ENCODE measurements around the gene ASTN2. TPM values are rescaled to one million over a fixed set of nuclear protein-coding genes. Genes with fewer than 3 reads are reported as not detected.

ASTN2 gene
- total and polyA plus RNA-seq, 7 donors, result 0.60 to 7.5 (median 2.2) TPM

DNA sequence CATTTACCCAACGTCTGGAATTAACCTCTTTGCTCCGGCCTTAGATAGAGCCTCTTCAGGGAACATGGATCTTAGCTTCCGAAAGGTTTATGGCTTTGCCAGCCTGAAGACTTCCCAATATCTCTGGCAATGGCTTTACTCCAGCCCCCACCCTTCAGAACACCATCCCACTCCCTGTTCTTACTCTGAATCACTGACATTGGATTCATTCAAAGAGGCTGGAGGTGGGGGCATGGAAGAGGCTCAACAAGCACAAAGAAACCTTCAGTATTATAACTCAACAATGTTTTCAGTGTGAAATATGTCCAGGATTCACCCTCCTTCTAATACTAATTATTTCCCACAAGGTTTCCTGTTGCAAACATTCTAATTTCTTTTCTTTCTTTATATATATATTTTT lies 91.5 kb downstream of the ASTN2 start:
- Histone ChIP-seq H3K9me3 (no peaks in the 10 kb centered on the region), H3K27ac (no peak overlapping the region), H3K4me3 (no peak overlapping the region), H3K27me3 (no peaks in the 10 kb centered on the region), H3K36me3 (no peaks in the 10 kb centered on the region), H3K4me1 (no peaks in the 10 kb centered on the region)
- TF ChIP-seq EP300 (IDR thresholded peaks at IDR 0.05) (no peak), POLR2A (IDR thresholded peaks at IDR 0.05) (no peak), POLR2AphosphoS5 (IDR thresholded peaks at IDR 0.05) (no peak)
- TF ChIP-seq, protein P1, sequence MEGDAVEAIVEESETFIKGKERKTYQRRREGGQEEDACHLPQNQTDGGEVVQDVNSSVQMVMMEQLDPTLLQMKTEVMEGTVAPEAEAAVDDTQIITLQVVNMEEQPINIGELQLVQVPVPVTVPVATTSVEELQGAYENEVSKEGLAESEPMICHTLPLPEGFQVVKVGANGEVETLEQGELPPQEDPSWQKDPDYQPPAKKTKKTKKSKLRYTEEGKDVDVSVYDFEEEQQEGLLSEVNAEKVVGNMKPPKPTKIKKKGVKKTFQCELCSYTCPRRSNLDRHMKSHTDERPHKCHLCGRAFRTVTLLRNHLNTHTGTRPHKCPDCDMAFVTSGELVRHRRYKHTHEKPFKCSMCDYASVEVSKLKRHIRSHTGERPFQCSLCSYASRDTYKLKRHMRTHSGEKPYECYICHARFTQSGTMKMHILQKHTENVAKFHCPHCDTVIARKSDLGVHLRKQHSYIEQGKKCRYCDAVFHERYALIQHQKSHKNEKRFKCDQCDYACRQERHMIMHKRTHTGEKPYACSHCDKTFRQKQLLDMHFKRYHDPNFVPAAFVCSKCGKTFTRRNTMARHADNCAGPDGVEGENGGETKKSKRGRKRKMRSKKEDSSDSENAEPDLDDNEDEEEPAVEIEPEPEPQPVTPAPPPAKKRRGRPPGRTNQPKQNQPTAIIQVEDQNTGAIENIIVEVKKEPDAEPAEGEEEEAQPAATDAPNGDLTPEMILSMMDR (IDR thresholded peaks at IDR 0.05), result no peak
- WGBS, 2 donors, result 32 to 33% methylated on average over 3 of the region's 3 CpGs
- no peak for DNase-seq
- intact Hi-C loops (cut with DNase I), result no loop called here

DNA sequence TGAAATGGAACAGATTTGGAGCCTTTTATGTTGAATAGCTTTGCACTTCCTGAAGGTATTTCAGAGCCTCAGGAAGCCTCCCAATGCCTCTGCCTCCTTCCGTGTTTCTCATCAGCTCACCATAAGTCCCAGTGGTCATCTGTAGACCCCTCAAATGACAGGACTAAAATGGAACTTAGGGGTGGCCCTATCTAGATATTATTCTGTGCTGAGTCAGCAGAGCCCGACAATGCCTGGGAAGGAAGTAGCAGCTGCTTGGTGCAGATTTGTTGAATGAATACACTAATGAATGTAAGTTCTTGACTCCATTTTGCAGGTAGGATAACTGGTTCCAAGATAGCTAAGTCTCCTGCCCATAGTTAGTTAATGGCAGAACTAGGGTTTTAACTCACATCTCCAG lies 97.7 kb downstream of the ASTN2 start:
- Histone ChIP-seq H3K27me3 (no peaks in the 10 kb centered on the region), H3K4me1 (no peaks in the 10 kb centered on the region), H3K27ac (no peak overlapping the region), H3K36me3 (no peaks in the 10 kb centered on the region), H3K4me3 (no peak overlapping the region), H3K9me3 (no peaks in the 10 kb centered on the region)
- 55 to 72% methylated on average over 2 of the region's 2 CpGs for WGBS, 2 donors
- intact Hi-C loops (cut with DNase I), result no loop called here
- TF ChIP-seq EP300 (IDR thresholded peaks at IDR 0.05) (no peak), POLR2AphosphoS5 (IDR thresholded peaks at IDR 0.05) (no peak), POLR2A (IDR thresholded peaks at IDR 0.05) (no peak)
- TF ChIP-seq, protein P1 (IDR thresholded peaks at IDR 0.05), result no peak
- DNase-seq, result no peak

DNA sequence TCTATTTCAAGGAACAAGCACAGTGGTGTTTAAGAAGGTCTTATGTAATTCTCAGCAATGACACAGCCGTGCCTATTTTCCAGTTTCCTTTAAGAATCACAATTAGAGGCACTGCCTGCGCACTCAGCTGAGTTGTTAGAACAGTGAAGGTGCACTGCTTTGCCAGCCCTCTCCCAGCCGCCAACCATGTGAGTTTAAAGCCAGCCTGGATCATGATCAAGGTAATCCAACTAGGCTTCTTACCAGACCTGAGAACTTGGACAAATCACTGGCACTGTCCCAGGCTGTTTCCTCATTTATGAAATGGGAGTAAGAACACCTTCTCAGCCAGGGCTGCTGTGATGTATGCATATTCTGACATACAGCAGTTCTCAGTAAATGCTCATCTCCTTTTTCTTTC lies 99.6 kb downstream of the ASTN2 start:
- Histone ChIP-seq H3K27ac (no peak overlapping the region), H3K9me3 (no peaks in the 10 kb centered on the region), H3K4me1 (no peaks in the 10 kb centered on the region), H3K27me3 (no peaks in the 10 kb centered on the region), H3K4me3 (no peak overlapping the region), H3K36me3 (no peaks in the 10 kb centered on the region)
- intact Hi-C loops (cut with DNase I), result no loop called here
- TF ChIP-seq POLR2A (IDR thresholded peaks at IDR 0.05), result no peak
- TF ChIP-seq, protein P1 (IDR thresholded peaks at IDR 0.05), result no peak
- TF ChIP-seq EP300 (IDR thresholded peaks at IDR 0.05), result no peak
- TF ChIP-seq POLR2AphosphoS5 (IDR thresholded peaks at IDR 0.05), result no peak
- WGBS, 2 donors, result 57 to 75% methylated on average over 3 of the region's 3 CpGs
- no peak for DNase-seq

DNA sequence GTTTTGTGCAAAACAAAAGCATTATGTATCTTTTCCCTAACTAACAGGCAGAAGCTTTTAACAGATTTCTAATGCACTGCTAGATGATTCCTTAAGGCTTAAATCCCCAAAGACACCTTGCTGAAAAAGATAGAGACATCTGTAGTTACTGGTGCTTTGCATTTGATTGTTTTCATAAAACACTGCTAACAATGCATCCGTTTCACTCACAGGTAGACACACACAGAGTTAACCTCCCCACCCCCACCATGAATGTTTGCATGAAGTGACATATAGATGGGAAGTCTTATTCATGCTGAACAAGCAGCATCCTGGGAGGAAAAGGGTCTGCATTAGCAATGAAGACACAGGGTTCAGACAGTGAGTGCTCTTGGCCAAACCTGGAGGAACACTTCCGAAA lies 100.9 kb downstream of the ASTN2 start:
- no peaks in the 10 kb centered on the region for H3K36me3 ChIP-seq
- H3K27me3 ChIP-seq, result no peaks in the 10 kb centered on the region
- H3K4me3 ChIP-seq, result no peak overlapping the region
- 61 to 62% methylated on average over 2 of the region's 2 CpGs for WGBS, 2 donors
- H3K4me1 ChIP-seq, result no peaks in the 10 kb centered on the region
- intact Hi-C loops (cut with DNase I), result no loop called here
- no peaks in the 10 kb centered on the region for H3K9me3 ChIP-seq
- DNase-seq, result no peak
- no peak overlapping the region for H3K27ac ChIP-seq
- no peak for TF ChIP-seq EP300 (IDR thresholded peaks at IDR 0.05)
- no peak for TF ChIP-seq POLR2A (IDR thresholded peaks at IDR 0.05)
- TF ChIP-seq POLR2AphosphoS5 (IDR thresholded peaks at IDR 0.05), result no peak

DNA sequence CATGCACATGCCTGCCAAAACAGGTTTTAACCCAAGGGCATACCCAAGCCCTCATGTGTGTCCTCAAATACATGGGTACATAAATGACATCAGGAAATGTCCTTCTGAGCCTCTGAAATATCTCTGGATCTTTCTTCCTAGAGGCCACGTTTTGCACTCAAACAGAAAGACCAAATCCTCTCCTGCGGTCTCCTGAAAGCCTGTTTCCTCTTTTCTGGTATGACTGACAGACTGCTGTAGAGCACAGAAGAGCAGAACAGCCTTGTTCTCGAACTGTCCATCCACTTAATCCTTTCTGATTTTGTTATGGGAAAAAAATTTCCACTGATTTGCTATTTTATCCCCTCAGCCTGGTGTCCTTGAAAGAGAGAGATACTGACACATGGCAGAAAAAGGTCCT lies 107.2 kb downstream of the ASTN2 start:
- TF ChIP-seq POLR2A (IDR thresholded peaks at IDR 0.05) (no peak), POLR2AphosphoS5 (IDR thresholded peaks at IDR 0.05) (no peak), EP300 (IDR thresholded peaks at IDR 0.05) (no peak)
- TF ChIP-seq, protein P1 (IDR thresholded peaks at IDR 0.05), result no peak

More for the DNA sequence above, 107.2 kb downstream of the ASTN2 start:
- no peak overlapping the region for H3K4me3 ChIP-seq
- no peak overlapping the region for H3K27ac ChIP-seq
- no peak for DNase-seq
- no peaks in the 10 kb centered on the region for H3K9me3 ChIP-seq
- intact Hi-C loops (cut with DNase I), result no loop called here
- no peaks in the 10 kb centered on the region for H3K4me1 ChIP-seq
- H3K27me3 ChIP-seq, result no peaks in the 10 kb centered on the region
- 35 to 50% methylated on average over 3 of the region's 3 CpGs for WGBS, 2 donors
- no peaks in the 10 kb centered on the region for H3K36me3 ChIP-seq

Measured in sigmoid colon (tissue), 7 donors.